H54 (cell line): ENCODE measurements around the gene MYH11.
A peak's percentile ranks its signal among the peaks of the same experiment; 100 is the strongest.

Experiments
- DNase-seq: peaks from one replicate; pipeline ENCODE4 v3.0.0; 2011; ENCODE audit warnings: low spot score, mixed read lengths; ENCODE audit not compliant: insufficient read length
- FAIRE-seq: peaks from 3 replicates; lab custom pipeline; 2011; peaks lifted over from hg19 to GRCh38; lab: Jason Lieb, UNC
- POLR2A ChIP-seq: IDR thresholded peaks from 2 replicates; pipeline ENCODE4 v1.6.1; 2011; ENCODE audit warnings: low read depth, mild to moderate bottlenecking, low read length

Gene MYH11

DNA sequence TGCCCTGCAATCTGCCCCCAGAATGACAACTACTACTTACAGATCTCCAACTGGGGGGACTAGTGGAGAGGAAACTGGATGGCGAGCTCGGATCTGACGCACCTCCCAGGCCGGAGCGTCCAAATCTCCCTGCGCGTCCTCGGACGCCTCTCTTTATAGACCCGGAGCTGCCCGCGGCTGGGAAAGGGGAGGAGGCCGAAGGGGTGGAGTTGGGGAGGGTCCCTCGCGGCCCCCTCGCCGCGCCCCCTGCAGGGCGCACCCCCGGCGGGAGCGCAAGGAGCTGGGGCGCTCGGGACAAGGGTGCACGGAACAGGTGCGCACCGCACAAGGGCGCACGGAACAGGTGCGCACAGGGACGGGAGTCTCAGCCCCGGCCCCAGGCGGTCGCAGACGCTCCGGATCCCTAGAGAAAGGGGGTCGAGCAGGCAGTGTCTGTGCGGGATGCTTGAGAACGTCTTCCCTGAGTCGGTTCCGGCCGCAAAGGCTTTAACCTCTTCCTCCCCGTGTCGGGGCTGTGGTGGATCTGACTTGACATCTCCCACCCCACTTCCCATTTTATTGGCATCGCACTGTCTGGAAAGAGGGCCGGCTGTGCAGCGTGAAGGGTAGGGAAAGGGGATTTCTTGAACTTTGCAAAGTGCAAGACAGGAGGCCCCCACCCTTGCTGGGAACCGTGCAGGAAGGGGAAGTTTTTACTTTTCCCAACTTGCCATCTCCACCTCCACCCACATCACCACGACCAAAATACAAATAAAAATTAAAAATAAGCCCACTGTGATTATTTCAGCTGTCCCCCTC, at the start of gene MYH11:
Gene MYH11 (minus strand): TSS at position 128 of the 798 bp plus-strand sequence. CDS start 18,776 bp downstream, outside the sequence.
- FAIRE-seq (no peak), DNase-seq (no peak)
- no peak for TF ChIP-seq POLR2A

DNA sequence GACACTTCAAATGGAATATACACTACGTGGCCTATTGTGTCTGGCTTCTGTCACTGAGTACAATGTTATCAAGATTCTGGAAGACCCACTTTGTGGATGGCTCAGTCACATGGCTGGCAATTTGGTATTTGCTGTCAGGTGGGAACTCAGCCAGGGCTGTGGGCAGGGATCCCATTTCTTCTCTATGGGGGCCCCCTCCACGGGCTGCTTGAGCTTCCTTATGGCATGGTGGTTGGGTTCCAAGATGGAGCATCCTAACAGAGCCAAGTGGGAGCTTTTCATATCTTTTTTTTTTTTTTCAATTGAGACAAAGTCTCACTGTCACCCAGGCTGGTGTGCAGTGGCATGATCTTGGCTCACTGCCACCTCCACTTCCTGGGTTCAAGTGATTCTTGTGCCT, 49.6 kb upstream of the MYH11 start:
- FAIRE-seq: no peak
- no peak for TF ChIP-seq POLR2A
- DNase-seq: no peak

DNA sequence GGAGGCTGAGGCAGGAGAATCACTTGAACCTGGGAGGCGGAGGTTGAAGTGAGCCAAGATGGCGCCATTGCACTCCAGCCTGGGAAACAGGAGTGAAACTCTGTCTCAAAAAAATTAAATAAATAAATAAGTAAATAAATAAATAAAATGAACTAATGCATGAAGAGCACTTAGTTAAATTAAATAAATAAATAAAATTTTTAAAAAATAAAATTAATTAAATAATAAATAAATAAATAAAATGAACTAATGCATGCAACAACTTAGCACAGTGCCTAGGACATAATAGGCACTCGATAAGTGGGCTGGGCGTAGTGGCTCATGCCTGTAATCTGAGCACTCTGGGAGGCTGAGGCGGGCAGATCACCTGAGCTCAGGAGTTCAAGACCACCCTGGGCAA, 47.1 kb upstream of the MYH11 start:
- TF ChIP-seq POLR2A: no peak
- no peak for FAIRE-seq
- DNase-seq: no peak

DNA sequence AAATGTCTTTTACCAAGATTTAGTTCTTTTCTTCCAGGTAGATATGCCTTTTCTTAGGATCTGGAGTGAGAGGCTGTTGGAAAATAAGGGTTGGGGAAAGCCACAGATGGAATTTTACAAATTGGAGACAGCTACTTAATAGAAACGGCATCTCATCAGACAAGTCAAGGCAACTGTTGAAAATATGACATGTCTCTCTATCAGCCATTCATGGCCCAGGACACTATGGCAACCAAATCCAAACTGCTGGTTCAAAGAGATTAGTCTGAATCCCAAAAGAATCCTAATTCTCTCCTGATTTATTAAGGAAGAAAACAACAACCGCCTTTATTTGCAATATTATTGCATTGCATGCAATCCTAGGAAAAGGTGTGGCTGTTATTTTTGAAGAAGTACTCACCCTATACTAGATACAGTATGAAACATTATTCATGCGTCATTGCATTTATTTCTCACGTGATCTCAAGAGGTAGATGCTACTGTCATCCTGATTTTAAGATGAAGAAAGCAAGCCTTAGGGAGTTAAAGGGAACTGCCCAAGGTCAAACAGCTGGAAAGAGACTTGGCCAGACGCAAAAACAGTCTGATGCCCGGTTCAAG, 44.2 kb upstream of the MYH11 start:
- FAIRE-seq (no peak), DNase-seq (no peak)
- TF ChIP-seq POLR2A: no peak

DNA sequence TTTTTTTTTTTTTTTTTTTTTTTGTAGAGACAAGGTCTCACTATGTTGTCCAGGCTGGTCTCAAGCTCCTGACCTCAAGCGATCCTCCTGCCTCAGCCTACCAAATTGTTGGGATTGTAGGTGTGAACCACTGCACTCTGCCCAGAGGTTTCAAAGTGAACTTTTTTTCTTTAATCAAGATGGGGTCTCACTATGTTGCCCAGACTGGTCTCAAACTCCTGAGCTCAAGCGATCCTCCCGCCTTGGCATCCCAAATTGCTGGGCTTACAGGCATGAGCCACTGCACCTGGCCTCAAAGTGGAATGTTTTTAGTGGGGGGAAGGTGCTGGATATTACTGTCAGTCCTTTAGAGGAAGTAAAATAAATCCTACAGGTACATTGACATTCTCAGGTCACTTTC, 43.5 kb upstream of the MYH11 start:
- no peak for TF ChIP-seq POLR2A
- no peak for FAIRE-seq
- no peak for DNase-seq

DNA sequence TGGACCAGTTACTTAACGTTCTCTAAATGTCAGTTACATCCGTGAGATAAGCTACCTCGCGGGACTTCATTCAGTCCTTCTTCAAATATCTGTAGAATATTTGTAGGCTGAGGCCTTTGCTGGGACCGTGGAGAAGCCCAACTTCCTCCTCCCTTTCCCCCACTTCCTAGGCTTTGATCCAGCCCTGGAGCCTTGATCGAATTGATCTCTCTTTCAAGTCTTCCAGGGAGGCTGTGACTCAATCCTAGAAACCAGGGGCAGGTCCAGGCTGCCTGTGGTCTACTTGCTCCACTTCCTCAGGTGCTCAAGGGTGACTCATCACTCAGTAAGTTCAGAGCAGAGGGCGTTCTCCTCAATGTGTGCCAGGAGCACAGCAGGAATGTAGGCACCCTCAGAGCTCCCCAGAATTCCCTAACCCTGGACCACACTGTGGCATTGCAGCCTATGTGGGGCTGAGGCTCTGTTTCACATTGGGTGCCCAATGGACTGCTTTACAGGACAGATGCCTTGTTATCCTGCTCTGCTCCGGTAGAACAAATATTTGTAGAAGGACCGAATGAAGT, 42.8 kb upstream of the MYH11 start:
- peak; percentile 84 for DNase-seq
- peak; percentile 97 for FAIRE-seq
- TF ChIP-seq POLR2A: no peak

DNA sequence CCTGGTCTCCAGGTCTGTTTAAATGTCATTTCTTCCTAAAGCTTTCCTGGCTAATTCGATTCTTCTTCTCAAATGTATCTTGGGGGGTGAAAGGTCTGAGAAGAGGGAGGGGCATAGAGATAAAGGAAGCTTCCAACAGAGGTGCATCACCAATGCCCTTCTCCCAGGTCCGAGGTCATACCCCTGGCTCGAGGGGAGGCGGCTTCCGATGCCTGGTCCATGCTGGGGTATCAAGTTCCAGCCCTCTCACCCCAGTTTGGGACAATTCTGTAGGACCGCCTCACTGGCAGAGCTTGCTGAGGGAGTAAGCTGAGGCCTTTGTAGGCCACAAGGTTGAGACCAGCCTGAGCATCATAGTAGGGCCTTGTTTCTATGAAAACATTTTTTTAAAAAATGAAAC, 41.8 kb upstream of the MYH11 start:
- DNase-seq: no peak
- no peak for TF ChIP-seq POLR2A
- FAIRE-seq: no peak

DNA sequence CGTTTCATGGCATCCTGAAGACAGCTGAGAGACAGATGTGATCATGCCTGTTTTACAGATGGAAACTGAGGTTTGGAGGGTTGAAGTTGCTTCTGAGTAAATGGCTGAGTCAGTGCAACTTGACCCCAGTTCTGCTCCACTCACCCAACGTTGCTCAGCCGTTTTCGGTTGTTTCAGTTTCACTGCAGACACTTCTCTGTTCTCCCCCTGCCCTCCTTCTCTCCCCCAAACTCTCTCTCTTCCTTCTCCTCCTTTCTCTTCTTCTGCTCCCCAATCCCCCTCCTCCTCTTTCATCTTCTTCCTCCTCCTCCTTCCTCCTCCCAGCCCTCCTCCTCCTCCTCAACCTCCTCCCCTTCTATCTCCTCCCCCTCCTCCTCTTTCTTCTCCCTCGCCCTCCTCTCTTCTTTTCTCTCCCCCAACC, 41.0 kb upstream of the MYH11 start:
- FAIRE-seq (no peak), DNase-seq (no peak)
- no peak for TF ChIP-seq POLR2A

DNA sequence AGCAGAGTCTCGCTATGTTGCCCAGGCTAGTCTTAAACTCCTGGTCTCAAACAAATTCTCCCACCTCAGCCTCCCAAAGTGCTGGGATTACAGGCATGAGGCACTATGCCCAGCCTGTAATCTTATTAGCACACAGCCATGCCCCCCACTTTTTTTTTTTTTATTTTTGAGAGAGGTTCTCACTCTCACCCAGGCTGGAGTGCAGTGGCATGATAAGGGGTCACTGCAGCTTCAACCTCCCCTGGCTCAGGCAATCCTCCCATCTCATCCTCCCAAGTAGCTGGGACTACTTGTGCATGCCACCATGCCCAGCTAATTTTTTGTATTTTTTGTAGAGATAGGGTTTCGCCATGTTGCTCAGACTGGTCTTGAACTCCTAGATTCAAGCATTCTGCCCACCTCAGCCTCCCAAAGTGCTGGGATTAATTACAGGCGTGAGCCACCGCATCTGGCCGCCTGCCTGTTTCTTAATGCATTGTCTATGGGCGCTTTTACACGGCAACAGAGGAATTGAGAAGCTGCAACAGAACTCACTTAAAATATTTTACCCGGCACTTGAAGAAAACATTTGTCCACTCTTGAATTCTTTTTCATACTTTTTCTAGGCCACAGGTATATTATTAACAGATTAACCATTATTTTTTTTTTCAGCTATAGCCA, 40.4 kb upstream of the MYH11 start:
- TF ChIP-seq POLR2A: no peak
- no peak for DNase-seq
- no peak for FAIRE-seq

DNA sequence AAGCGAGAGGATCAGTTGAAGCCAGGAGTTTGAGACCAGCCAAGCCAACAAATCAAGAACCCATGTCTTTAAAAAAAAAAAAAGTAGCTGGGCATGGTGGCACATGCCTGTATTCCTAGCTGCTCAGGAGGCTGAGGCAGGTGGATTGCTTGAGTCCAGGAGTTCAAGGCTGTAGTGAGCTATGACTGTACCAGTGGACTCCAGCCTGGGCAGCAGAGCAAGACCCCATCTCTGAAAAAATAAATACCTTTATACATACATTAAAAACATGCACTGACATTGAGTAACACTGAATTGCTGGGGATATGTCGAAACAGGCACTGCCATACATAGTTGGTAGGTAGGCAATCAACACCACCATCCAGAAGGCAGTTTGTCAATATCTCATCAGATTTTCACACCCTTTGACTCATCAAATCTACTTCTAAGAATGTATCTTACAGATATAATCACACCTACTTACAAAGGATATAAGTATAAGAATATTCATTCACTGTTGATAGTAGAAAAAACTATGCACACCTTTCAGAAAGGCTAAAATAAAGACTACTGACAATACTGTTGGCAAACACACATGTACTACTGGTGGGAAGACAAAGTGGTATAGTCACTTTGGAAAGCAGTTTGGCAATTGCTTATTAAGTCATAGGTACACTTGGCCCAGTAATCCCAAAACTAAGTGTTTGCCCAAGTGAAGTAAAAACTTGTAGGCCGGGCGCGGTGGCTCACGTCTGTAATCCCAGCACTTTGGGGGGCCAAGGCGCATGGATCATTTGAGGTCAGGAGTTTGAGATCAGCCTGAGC, 37.9 kb upstream of the MYH11 start:
- no peak for TF ChIP-seq POLR2A
- FAIRE-seq (no peak), DNase-seq (no peak)

DNA sequence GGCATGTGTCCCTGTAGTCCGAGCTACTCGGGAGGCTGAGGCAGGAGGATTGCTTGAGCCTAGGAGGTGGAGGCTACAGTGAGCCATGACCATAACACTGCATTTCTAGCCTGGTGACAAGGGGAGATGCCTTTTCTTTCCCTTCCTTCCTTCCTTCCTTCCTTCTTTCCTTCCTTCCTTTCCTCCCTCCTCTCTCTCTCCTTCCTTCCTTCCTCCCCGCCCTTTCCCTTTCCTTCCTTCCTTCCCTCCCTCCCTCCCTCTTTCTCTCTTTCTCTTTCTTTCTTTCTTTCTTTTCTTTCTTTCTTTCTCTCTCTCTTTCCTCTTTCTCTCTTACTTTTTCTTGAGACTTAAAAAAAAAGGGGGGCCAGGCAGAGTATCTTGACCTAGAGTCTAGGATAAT, 34.7 kb upstream of the MYH11 start:
- no peak for TF ChIP-seq POLR2A
- DNase-seq (no peak), FAIRE-seq (no peak)

DNA sequence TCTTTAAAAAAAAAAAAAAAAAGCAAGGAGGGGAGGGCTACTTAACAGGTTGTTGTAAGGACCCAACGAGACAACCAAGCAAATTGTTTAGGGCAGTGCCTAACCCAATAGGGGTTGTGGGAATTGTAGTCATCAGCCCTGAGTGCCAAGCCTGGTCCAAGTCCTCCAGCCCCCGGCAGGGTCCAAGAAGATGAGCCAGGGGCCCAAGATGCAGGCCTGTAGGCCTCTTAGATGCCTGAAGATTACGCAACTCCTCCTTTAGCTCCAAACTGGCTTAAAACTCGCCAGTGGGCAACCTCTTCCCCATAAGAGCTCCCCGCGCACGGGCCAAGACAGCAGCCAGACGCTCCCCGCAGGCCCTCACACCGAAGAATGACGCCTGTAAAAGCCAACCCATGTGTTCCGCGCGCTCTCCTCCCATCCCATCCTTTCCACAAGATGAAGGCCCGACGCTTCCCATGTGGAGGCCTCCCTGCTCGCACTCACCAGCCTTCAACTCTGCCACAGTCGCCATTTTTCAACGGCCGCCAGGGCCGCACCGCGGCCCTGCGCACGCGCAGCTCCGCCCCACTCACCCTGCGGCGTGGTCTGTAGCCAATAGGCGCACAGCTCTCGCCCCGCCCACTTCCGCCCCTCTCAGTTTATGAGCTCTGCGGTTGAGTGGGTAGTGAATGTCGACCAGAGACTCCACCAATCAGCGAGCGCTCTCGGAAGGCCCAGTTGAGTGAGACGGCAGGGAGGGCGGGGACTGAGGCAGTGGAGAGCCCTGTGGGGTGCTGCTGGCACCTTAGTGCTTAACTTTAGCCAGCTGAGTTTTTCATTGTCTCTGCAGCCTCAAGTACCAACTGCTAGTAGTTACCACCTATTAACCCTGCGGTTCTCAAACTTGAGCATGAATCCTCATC, 31.5 kb upstream of the MYH11 start, which contains the start of gene CEP20:
Gene CEP20 (minus strand): TSS at position 532 of the 905 bp plus-strand sequence. CDS start 18 bp downstream, at position 514.
- peak; percentile 60 for TF ChIP-seq POLR2A
- peak; percentile 94 for FAIRE-seq
- peak; percentile 95 for DNase-seq

DNA sequence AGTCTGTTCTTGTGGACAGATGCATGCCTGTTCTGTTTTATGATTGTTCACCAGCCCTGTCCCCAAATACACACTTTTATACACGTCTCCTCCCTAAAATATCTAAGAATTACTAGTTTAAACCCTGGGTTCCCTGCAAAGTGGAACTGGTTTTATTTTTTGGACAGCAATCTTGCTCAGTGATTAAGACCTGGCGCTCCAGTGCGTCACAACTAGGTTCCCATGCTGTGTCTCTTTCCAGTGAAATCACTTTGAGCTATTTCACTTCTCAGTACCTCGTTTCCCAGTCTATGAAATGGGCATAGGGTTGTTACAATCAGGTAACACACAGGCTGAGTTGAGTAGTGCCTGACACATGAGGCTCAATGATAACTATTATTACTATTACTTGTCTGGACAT, 30.5 kb upstream of the MYH11 start:
- DNase-seq (no peak), FAIRE-seq (no peak)
- no peak for TF ChIP-seq POLR2A
